Stromal cell of bone marrow (primary cell): Measurements from ENCODE around the gene SERPINA12.
"Not testable (repeated sequence)": the region's sequence is repeated elsewhere in the genome, so short reads cannot be mapped to it uniquely, and the experiment has no call there.

Experiments
- DNase-seq: peaks from one replicate; pipeline ENCODE4 v3.0.0-alpha.2; 2012; ENCODE audit warnings: low read depth

SERPINA12 gene

DNA sequence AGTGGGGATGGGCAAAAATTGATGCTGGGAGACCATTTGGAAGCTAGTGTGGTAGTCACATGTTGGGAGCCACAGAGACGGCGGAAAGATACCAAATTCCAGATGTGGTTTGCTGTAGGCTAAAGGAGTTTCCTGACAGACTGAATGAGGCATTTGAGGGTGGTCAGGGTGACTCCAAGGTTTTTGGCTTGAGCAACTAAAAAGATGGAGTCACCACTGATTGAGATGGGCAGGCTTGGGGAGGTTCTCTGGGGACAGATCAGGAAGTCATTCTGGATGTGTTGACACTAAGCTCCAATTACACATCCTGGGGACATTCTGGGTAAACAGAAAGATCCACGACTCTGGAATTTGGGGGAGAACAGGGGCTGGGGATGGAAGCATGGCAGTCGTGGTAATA, 17.8 kb downstream of the SERPINA12 start:
- peak; percentile 13 for DNase-seq

DNA sequence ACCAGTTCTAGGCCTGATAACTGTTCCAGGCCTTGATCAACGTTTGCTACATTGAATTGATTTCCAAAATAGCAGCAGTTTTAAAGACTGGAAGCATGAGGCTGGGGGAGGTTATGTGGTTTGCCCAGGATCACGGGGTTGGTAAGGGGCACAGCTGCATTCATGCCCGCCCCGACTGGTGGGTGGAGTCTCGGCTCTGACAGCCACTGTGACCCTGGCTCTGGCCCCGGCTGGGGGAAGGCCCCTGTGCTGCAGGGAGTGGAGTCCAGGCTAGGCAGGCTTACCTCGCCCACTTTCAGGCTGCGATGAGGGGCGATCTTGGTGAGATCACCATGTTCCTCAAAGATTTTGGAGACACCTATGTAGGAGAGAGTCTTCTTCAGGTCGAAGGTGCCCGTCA, 19.9 kb downstream of the SERPINA12 start:
- DNase-seq: no peak

DNA sequence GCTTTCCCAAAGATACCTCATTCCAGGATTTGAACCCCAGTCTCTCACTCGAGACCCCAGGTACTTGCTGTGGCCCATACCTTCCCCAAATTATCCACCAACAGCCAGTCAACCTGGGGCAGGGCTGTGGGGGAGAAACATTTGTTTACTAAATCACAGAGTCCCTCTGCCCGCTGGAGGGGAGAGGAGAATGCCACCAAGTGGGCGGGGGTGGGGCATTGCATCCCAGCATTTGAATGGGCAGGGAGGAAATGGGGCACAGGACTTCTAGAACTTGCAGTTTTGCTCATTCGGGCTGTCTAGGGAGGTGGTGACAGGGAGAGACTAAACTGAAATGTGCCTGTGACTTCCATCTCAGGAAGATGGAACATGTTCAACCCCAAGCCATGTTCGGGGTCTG, 22.4 kb downstream of the SERPINA12 start:
- DNase-seq: no peak

DNA sequence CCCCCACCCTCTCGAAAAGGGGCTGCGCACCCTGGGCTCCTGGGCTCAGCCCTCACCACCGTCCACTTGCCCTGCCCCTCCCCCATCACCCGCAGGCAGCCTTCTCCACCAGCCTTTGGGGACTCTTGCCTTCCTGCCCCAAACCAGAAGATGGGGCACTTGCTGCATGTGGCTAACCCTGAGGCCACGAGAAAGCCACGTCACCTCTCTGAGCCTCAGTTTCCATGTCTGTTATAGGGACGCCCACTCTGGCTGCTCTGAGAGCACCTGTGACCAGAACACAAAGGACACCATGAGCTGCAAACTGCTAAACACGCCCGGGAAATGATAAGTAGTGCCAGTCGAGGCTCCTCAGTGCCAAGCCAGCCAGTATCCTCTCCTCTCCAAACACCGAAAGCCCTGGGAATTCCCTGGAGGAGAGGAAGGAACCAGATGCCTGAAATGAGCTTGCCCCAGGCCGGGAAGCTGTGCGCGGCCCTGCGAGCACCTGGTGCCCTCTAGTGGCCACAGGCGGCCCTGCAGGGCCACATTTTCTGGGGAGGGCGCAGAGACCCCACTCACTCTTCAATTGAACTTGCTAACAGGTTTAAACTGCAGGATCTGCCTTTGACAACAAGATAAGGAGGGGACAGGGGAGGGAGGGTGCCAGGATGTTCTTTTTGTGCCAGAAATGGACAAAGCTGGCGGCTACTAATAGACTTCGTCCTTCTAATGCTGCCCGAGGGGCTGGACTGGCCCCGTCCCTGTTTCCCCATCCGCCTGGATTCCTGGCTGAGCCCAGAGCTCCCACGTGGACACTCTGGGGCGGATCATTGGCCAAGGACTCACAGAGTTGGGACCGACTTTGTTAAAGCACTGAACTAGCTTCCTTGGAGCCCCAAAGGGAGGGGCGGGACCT, 23.1 kb downstream of the SERPINA12 start:
- peak; percentile 30 for DNase-seq

DNA sequence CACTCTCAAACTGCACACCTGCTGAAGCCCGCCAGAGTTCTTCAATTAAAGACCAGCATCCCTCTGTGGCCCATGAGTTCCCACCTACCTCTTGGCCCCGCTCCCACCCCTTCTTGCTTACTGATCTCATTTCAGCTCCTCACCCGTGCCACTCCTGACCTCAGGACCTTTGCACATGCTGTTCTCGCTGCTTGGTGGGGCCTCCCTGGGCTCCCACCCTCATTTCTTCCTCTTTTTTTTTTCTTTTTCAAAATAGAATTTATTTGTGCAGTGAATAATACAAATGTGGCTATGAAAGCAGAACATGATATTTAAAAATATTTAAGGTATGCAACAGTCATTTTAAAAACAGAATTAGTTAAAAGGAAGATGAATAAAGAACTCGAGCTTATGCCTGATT, 24.8 kb downstream of the SERPINA12 start:
- no peak for DNase-seq

DNA sequence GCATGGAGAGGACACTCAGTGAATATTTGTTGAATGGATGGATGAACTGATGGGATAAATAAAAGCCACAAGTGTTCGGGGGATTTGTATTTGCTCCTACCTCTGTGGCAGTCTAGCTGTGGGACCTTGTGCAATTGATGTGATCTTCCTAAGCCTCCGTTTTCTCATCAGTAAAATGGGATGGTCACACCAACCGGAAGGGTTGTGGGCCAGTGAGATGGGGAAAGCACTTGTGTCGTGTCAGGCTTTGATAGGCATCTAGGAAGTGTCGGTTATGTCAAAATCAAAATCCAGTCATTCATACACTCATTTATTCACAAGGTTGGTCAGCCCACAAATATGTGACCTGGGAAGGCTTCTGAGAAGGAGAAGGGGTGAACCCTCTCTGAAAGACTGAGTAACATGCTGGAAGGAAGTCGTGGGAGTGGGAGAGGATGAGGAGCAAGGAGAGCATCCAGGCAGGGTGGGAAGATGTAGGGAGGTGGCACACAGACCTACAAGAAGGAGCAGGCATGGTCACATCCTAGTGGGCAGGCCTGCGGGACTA, 25.5 kb downstream of the SERPINA12 start:
- DNase-seq: no peak

DNA sequence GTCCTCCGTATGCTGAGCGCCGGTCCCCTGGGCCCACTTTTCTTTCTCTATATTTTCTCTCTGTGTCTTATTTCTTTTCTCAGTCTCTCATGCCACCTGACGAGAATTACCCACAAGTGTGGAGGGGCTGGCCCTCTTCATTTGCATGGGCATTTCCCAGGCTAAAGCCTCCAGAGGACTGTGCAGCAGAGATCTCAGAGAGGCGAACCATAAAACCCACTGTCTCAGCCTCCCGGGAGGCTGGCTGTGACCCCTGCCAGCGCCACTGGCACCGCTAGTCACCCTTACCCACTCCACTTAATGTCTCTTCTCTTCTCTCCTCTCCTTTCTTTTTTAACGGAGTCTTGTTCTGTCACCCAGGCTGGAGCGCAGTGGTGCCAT, 26.2 kb downstream of the SERPINA12 start:
- DNase-seq: no peak

DNA sequence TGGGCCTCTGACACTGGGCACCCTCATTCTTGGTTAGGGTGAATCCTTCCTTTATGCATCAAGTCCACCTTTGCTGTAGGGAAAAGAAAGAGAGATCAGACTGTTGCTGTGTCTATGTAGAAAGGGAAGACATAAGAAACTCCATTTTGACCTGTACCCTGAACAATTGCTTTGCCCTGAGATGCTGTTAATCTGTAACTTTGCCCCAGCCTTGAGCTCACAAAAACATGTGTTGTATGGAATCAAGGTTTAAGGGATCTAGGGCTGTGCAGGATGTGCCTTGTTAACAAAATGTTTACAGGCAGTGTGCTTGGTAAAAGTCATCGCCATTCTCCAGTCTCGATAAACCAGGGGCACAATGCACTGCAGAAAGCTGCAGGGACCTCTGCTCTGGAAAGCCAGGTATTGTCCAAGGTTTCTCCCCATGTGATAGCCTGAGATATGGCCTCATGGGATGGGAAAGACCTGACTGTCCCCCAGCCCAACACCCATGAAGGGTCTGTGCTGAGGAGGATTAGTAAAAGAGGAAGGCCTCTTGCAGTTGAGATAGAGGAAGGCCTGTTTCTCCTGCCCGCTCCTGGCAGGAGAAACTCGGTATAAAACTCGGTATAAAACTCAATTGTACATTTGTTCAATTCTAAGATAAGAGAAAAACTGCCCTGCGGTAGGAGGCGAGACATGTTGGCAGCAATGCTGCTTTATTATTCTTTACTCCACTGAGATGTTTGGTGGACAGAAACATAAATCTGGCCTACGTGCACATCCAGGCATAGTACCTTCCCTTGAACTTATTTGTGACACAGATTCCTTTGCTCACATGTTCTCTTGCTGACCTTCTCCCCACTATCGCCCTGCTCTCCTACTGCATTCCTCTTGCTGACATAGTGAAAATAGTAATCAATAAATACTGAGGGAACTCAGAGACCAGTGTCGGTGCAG, 26.9 kb downstream of the SERPINA12 start:
- not testable (repeated sequence) for DNase-seq

DNA sequence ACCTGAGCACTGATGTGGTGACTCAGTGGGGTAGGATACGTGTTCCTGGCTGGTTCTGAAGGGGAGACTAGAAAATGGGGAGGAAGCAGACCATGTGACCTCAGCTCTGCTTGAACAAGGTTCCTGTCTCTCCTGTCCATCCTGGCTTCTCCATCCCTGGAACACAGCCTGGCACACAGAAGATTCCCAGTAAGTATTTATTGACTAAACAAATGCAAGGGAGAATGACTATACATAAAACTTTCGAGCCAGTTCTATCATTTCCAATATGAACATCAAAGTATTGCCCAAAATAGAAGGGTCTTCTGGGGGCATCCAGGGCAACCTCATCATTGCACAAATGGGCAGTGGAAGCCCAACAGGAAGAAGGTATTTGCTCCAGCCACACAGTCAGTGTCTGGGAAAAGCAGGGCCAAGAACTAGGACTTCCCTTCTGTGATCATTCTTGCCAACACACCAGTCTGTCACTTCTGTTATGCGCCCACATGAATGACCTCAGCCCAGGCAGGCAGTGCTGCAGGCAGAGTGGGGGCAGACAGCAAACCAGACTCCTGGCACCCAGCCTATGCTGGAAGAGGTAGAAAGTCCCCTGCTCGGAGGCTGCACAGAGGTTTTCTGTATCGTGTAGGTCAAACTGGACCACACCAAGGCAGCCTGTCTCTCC, 27.7 kb downstream of the SERPINA12 start:
- DNase-seq: no peak

DNA sequence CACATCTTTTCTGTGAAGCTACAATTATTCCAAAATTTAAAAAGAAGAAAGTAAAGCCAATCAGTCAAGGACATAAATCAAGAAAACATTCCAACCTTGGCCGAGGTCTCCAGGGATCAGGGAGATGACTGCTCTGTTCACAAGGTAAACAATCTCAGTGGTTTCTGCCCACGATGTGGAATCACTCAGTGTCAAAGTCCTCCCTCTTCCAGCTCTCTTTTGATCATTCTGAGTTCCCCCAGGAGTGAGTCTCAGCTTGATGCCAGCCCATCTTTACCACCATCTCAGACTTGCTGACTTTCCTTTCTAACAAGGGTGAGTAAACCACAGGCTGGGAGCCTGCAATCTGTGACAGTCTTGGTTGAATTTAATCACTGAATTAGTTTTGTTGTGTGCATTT, 28.5 kb downstream of the SERPINA12 start:
- no peak for DNase-seq

DNA sequence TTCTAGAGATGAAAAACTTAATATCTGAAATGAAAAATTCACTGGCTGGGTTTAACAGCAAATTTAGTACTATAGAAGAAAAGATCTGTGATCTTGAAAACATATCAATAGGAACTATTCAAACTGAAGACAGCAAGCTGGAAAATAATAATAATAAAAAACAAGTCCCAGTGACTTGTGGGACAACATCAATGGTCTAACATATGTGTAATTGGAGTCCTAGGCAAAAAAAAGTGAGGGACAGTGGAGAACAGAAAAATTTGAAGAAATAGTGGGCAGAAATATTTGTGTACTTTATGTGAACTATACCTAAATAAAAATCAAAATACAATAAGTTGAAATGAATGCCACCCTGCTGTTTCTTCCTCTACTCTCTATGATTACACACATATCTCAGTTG, 30.8 kb downstream of the SERPINA12 start:
- no peak for DNase-seq

DNA sequence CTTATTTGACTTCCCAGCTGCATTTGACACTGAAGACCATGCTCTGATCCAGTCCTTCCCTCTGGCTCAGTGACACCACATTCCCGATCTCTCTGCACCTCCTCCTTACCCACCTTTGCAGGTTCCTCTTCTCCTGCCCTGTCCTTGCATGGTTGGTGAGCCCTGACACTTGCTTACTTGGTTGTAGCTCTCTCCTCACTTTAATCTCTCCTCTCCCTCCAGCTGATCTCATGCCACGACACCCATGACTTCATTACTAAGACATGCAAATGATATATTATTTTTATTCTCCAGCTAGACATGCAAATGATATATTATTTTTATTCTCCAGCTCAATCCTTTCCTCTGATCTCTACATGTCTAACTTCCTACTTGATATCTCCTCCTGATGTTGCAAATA, 33.2 kb downstream of the SERPINA12 start, which contains the start of gene SERPINA9:
TSS of gene SERPINA9 (minus strand) at position 175 of the 400 bp plus-strand sequence. CDS start 6,357 bp downstream, outside the sequence.
- no peak for DNase-seq

DNA sequence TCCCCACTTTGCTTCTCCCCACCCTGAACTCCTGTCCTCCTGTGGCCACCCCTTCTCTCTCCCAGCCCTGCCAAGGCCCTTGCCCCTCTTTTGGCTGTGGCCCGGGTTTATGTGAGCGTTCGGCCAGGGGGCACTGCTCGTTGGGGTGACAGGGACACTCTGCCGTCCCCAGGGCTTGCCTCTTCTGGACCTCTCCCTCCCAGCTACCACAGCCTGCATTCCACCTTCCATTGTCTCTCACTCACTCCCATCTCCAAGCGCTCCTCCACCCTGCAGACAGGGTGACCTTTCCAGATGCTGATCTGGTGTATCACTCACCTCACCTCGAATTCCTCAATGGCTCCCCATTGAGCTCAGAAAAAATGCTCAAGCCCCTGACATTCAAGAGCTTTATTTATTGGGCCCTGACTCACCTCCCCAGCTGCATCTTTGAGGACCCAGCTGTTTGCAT, 34.7 kb downstream of the SERPINA12 start:
- DNase-seq: no peak

DNA sequence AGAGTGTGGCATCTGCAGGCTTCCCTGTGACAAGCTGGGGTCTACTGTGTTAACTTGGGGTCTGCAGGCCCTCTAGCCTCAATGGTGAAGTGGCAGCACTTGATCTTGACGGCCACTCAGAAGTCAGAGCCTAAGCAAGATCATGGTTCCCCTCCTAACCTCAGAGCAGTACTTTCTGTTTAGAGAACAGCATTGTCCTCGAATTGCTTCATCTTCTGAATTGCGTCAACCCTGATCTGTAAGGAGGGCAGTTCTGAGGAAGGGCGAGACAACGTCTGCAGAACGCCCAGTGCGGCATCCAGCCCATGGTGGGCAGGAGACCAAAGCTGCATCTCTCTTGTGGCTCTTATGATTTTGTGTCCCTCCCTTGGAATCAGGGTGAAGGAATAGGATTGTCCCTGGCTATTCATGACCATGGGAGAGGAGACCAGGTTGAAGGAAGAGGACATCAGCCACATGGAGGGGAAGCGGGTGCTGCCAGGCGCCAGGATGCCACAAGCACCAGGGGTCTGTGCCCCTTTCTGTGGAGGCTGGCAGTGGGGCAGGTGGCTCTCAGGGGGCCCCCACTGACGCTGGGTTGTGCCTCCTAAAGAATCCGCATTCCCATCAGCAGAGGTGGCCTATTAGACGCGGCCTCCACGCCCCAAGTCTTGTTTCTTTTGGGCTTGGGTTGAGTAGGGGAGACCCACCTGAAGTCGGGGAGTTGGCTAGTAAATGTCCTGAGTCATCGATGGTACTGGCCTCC, 35.4 kb downstream of the SERPINA12 start:
- no peak for DNase-seq

DNA sequence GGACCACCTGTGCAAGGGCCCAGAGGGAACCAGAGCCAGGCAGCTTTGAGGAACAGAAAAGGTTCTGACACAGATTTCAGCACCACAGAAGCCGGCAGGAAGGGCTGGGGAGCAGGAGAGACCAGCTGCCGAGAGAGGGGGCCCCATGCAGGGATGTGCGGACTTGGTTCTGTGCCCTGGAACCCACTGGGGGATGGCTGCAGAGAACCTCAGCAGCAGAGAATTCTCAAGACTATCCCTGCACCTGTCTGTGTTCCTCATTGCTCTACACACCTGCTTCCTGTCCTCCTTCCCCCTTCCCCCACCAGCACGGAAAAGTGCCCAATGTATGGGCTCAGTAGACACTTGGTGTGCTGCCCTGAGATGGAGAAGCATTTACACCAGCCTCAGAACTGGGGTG, 36.4 kb downstream of the SERPINA12 start:
- DNase-seq: no peak

DNA sequence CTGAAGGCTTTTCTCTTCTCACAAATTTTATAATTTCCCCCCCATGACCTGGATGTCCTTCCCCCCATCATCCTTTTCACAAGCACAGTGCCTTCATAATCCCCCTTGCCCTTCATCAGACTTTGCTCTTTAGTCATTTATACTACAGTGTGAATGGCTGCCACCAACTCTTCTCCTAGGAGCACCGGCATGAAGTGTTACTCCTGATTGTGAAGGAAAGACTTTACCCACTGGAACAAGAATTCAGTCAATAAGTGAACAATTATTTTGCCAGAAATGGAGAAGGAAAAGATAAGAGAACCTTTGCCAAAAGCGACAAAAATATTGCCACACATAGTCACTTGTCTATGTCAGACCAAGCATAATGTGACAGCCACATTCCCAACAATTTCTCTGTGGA, 38.2 kb downstream of the SERPINA12 start:
- no peak for DNase-seq

DNA sequence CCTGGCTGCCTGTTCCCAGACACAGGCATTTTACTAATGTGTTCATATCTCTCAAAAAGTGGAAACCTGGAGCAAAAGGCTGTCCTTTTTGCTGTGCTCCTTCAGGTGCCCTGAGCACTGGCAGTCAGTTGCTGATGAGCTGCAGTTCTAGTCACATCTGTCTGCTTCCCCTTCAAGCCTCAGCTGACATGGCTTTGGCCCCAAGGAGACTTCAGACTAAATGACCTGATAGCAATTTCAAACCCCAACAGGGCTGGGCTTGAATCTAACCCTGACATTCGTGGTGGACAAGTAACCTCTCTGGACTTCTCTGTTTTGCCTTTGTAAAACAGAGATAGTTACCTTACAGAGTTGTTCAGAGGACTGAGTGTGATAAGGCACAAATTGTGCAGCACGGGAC, 39.0 kb downstream of the SERPINA12 start:
- DNase-seq: no peak

DNA sequence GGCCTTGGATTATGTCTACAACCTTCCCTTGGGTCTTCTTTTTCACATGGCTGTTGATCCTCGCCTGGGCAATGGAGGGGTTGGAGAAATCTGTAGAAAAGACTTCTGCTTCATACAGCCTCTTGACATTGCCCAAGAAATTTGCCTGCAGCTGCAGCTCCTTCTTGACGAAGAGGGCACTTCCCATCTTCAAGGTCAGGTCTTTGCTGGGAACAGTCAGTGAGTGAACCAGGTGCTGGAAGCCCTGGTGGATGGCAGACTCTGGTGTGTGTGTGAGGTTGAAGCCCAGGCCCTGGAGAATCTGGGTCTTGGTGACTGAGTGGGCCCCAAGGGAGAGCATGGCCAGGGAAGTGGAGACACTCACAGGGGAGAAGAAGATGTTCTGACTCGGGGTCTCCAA, 40.0 kb downstream of the SERPINA12 start:
- DNase-seq: no peak

DNA sequence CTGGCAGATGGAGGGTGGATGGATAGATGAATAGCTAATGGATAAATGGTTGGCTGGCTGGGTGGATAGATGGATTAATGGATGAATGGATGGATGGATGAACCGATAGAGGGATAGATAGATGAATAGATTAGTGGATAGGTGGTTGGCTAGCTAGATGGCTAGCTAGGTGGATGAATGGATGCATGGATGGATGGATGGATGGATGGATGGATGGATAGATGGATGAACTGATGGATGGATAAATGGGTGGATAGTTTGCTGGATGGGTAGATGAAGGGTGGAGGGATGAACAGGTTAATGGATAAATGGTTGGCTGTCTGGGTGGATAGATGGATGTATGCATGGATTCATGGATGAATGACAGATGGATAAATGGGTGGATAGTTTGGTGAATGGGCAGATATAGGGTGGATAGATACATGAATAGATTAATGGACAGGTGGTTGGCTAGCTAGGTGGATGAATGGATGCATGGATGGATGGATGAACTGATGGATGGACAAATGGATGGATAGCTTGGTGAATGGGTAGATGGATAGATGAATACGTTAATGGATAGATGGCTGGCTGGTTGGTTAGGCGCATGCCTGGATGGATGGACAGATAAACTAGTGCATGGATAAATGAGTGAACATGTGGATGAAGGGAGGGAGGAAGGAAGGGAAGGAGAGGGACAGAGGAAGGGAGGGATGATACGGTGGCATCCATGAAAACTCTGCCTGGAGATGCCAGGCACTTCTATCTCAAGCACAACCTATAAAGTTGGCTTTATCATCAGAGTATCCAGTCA, 41.3 kb downstream of the SERPINA12 start:
- no peak for DNase-seq

DNA sequence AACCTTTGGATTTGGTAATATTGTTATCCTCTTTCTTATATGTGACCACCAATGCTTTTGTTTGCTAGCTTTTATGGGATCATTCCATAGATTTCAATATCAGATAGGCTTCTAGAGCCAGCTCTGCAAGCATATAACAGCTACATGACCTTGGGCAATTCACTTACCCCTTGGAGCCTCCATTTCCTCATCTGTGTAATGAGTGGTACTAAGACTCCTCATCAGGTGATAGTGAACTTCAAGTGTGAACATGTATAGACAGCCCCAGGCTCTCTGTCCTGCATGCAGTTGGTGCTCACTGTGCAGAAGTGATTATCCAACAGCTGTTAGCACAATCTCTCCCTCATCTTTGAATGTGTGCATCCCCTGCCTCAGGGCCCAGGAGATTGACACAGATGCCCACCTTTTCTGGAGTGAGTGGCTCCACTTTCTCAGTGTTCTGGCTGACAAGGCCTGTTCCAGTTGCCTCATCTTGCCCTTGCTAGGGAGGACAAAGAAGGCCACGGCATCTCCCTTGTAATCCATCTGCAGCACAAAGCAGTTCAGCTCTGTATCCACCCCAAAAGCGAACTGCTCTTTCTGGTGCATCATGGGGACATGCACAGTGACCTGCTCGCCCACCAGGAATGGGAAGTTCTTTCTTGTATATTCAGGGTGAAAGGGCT, 42.4 kb downstream of the SERPINA12 start:
- DNase-seq: no peak
